Left lung (tissue), 10 donors: ENCODE data around the gene FAM107B. TPM values are rescaled to one million over a fixed set of nuclear protein-coding genes. Genes with fewer than 3 reads are reported as not detected.
"Not testable (repeated sequence)": the region's sequence is repeated elsewhere in the genome, so short reads cannot be mapped to it uniquely, and the experiment has no call there.

Experiments
- ATAC-seq: fragments of 200-7000 bp; cut with Tn5 transposase; one replicate; pipeline ENCODE4 v1.9.1; 2020; ENCODE audit warnings: moderate library complexity
- DNase-seq, 4 donors: peaks; one replicate each; pipeline ENCODE4 v3.0.0-alpha.2; 2013 to 2020
- H3K27ac ChIP-seq, 2 donors: fragments of 200-600 bp; sonication (generic) in 1 of 2; one replicate each; pipeline versions ENCODE4 v1.5.0 to v1.8.0; 2020 to 2021
- H3K27me3 ChIP-seq, 2 donors: fragments of 200-600 bp; sonication (generic) in 1 of 2; one replicate each; pipeline versions ENCODE4 v1.5.0 to v1.8.0; 2020 to 2021
- H3K36me3 ChIP-seq, 2 donors: fragments of 200-600 bp; sonication (generic) in 1 of 2; one replicate each; pipeline versions ENCODE4 v1.5.0 to v1.8.0; 2020 to 2021
- H3K4me1 ChIP-seq, 2 donors: fragments of 200-600 bp; one replicate each; pipeline ENCODE4 v1.8.0; 2021
- H3K4me3 ChIP-seq, 2 donors: fragments of 200-600 bp; sonication (generic) in 1 of 2; one replicate each; pipeline versions ENCODE4 v1.5.0 to v1.8.0; 2020 to 2021; ENCODE audit warnings: mild to moderate bottlenecking in 1 of 2
- H3K9me3 ChIP-seq, 2 donors: fragments of 200-600 bp; sonication (generic) in 1 of 2; one replicate each; pipeline versions ENCODE4 v1.5.0 to v1.8.0; 2020 to 2021
- intact Hi-C, 2 donors: fragments of 100-400 bp; cut with DNase I; formaldehyde crosslinking; loops; one replicate each; pipeline versions ENCODE4 v1.11.2 to v1.14.2; 2022
- polyA plus RNA-seq, 6 donors: library from polyadenylated mRNA; unstranded; fragments of 120-200 nt; gene quantifications; one replicate each; pipeline ENCODE4 v1.2.1, GENCODE V29; 2013; ENCODE audit not compliant: insufficient read length in 6 of 6
- total RNA-seq, 2 donors: library from RNA; stranded (reverse); fragmentation: NEBNext Ultra II Directional; extraction: Animal tissue kit (Norgen Biotek cat#: 25700); gene quantifications; one replicate each; pipeline ENCODE4 v1.2.1, GENCODE V29; 2021
- TF ChIP-seq, protein P1 (sequence below), 2 donors: fragments of 200-600 bp; sonication (generic) in 1 of 2; IDR thresholded peaks; one replicate each; pipeline versions ENCODE4 v1.5.0 to v1.8.0; 2021; ENCODE audit warnings: antibody characterized with exemption in 2 of 2
- donor health status: DM: no; HTN: yes; CAD: no.
- donor health status: DM: no; HTN: no; CAD: no.

FAM107B gene
- total and polyA plus RNA-seq, 8 donors = 66.2 to 93.6 (median 83.0) TPM

DNA sequence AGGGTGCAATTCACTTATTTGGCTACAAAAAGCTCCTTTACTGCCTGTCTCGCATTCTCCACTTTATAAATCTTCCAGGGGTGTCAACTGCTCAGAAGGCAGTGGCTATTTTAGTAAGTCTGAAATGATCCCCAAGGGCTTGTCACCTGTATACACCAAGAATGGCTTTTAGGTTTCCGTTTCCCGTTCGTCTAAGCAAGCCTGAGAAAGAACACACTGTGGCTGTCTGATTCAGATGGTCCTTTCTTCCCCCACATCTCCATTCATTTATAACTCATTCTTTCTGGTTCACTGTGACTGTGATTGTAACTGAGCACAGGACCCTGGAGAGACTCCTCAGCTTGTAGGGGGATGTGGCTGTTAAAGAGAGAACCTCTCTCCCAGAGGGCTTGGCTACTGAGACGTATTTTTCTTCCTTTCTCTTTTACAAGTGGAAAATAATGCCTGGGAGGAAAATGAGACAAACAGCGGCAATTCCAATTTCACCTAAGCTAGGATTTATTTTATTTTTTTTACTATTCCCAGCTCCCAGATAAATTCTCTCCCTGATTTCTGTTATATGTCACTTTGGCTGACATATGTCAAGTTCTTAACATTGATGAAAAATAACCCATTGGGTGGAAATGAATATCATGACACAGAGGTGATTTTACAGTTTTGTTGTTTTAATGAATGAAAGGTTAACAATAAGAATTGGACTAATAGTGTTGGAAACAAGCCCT lies 129.3 kb downstream of the FAM107B start:
- H3K27me3 ChIP-seq = no peaks in the 10 kb centered on the region
- DNase-seq = no peak
- no peak overlapping the region for H3K27ac ChIP-seq
- H3K4me1 ChIP-seq = peaks cover 5 to 12% of the 10 kb centered on the region in 2 donors
- TF ChIP-seq, protein P1, sequence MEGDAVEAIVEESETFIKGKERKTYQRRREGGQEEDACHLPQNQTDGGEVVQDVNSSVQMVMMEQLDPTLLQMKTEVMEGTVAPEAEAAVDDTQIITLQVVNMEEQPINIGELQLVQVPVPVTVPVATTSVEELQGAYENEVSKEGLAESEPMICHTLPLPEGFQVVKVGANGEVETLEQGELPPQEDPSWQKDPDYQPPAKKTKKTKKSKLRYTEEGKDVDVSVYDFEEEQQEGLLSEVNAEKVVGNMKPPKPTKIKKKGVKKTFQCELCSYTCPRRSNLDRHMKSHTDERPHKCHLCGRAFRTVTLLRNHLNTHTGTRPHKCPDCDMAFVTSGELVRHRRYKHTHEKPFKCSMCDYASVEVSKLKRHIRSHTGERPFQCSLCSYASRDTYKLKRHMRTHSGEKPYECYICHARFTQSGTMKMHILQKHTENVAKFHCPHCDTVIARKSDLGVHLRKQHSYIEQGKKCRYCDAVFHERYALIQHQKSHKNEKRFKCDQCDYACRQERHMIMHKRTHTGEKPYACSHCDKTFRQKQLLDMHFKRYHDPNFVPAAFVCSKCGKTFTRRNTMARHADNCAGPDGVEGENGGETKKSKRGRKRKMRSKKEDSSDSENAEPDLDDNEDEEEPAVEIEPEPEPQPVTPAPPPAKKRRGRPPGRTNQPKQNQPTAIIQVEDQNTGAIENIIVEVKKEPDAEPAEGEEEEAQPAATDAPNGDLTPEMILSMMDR (IDR thresholded peaks at IDR 0.05) = no peak
- no peak for ATAC-seq
- no peak overlapping the region for H3K4me3 ChIP-seq
- H3K9me3 ChIP-seq = peaks cover 0 to 3% of the 10 kb centered on the region in 2 donors
- intact Hi-C loops = no loop called here
- H3K36me3 ChIP-seq = no peaks in the 10 kb centered on the region

DNA sequence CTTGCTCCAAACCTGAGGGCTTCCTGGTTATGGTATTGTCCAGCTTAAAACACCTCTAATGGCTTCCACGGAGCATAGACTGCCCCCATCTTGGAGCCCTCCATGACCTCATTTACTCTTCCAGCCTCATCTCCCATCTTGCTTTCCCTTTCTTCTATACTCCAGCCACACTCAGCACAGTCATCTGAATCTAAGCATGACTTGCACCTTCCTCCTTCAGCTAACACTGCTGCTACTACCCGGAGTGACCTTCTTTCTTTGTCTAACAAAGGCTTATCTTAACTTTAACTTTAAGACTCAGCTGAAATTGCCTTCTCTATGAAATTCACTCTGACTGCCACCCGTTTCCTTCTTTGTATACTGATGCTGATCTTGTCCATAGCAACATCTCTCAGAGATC lies 135.1 kb downstream of the FAM107B start:
- intact Hi-C loops = no loop called here
- DNase-seq (no peak), ATAC-seq (no peak)
- Histone ChIP-seq H3K9me3 (peaks cover 0 to 3% of the 10 kb centered on the region in 2 donors), H3K27ac (no peak overlapping the region), H3K4me1 (no peaks in the 10 kb centered on the region), H3K27me3 (no peaks in the 10 kb centered on the region), H3K36me3 (no peaks in the 10 kb centered on the region), H3K4me3 (no peak overlapping the region)
- TF ChIP-seq, protein P1 (IDR thresholded peaks at IDR 0.05) = no peak

DNA sequence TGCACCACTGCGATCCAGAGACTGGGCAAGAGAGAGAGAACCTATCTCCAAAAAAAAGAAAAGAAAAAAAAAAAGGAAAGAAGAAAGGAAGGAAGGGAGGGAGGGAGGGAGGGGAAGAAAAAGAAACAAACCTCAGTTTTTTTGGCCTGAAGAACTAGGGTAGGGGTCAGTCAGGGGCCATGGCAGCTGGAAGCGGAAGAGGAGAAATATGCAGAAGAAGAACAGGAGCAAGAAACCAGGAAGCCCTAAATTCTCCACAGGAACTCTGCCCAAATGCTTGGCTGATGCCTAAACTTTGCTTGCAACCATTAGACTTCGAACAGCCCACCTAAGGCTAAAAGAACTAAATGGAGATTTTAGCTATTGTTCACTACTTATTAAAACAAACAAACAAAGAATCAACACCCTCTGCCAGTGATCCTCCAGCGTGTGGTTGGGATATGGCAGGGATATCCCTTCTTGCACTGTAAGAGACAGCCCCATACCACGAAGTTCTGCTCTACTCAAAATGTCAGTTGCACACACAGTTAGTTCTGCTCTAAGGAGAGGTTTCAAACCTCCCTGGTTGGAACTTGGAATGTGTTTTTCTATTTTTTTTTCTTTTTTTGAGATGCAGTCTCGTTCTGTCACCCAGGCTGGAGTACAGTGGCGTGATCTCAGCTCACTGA lies 139.5 kb downstream of the FAM107B start:
- TF ChIP-seq, protein P1 (IDR thresholded peaks at IDR 0.05) = no peak
- ATAC-seq = peak; percentile 34

DNA sequence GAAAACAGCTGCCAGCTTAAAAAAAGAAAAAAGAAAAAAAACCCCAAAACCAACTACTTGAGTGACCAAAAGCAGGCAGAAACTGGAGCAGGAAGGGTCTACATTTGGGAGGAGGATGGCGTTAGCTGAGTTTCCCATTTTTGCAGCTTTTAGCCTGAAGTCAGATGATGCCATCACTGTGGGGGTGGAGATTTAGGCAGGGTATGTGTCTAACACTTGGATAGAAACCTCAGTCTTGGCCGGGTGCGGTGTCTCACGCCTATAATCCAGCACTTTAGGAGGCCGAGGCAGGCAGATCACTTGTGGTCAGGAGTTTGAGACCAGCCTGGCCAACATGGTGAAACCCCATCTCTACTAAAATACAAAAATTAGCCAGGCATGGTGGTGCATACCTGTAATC lies 140.1 kb downstream of the FAM107B start:
- peak; percentile 23 for ATAC-seq

More for the DNA sequence above, 139.5 kb downstream of the FAM107B start:
- Histone ChIP-seq H3K4me3 (no peak overlapping the region), H3K27ac (no peak overlapping the region), H3K9me3 (no peaks in the 10 kb centered on the region), H3K36me3 (no peaks in the 10 kb centered on the region), H3K4me1 (no peaks in the 10 kb centered on the region), H3K27me3 (no peaks in the 10 kb centered on the region)
- no peak for DNase-seq
- intact Hi-C loops = no loop called here

DNA sequence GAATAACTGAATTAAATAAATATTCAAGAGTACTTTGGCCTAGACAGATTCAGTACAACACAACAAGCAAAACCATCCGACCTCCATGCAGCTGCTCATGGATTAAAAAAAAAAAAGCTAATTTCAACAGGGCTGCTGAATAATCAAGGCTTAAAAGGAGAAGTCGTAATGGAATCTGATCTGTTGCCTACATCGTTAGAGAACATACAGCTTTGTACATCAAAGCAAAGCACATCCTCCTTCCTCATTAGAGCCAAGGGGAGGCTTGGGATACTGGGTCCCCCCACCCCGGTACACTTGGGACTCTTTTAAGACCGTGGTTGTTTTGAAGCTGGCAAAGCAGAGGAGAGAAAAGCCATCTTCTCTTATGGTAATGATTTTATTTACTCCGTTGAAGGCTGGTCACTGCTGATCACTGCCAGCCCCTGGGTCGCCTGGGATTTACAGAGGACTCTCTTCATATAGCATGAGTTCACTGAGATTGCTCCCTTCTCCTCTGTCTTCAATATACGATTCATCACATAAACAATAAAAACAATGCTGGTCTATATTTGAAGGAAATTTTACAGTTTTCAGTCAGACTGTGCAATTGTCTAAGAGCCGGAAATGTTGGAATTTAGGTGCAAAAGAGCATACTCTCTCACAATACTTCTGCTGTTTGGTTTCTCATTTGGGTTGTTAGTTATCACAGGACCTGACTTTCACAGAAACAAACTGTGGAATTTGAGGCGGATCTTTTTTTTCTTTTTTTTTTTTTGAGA lies 148.8 kb downstream of the FAM107B start:
- Histone ChIP-seq H3K27ac (no peak overlapping the region), H3K9me3 (no peaks in the 10 kb centered on the region), H3K27me3 (no peaks in the 10 kb centered on the region), H3K36me3 (no peaks in the 10 kb centered on the region), H3K4me1 (peaks cover 0 to 3% of the 10 kb centered on the region in 2 donors), H3K4me3 (no peak overlapping the region)
- TF ChIP-seq, protein P1 (IDR thresholded peaks at IDR 0.05) = no peak
- DNase-seq = no peak
- intact Hi-C loops = no loop called here
- no peak for ATAC-seq

More for the DNA sequence above, 140.1 kb downstream of the FAM107B start:
- DNase-seq, H3K4me3 ChIP-seq, H3K4me1 ChIP-seq, H3K27ac ChIP-seq, H3K27me3 ChIP-seq, H3K36me3 ChIP-seq, H3K9me3 ChIP-seq, intact Hi-C loops: not testable (repeated sequence)
